ENCODE data around the gene NOXO1.
"Not testable (repeated sequence)": the region's sequence is repeated elsewhere in the genome, so short reads cannot be mapped to it uniquely, and the experiment has no call there.

NOXO1 gene

GRCh38 chr16:1960665-1961630, 20.3 kb downstream of the NOXO1 start:
- peak; percentile 46 for DNase-seq

GRCh38 chr16:1959269-1960039, 21.8 kb downstream of the NOXO1 start, which contains the start of gene NDUFB10:
Gene NDUFB10, plus strand, starts transcription at chr16:1959538. Its CDS starts 87 bp downstream, at chr16:1959625.
- DNase-seq: peak; percentile 90

GRCh38 chr16:1958715-1959268, 22.5 kb downstream of the NOXO1 start:
- no peak for DNase-seq

- DNase-seq: not testable (repeated sequence)
Measured at GRCh38 chr16:1958143-1958491, 23.2 kb downstream of the NOXO1 start.

GRCh38 chr16:1957434-1958142, 23.7 kb downstream of the NOXO1 start:
- not testable (repeated sequence) for DNase-seq

- no peak for DNase-seq
Measured at GRCh38 chr16:1953734-1954133, 27.5 kb downstream of the NOXO1 start.

- DNase-seq: no peak
Measured at GRCh38 chr16:1950559-1950958, 30.7 kb downstream of the NOXO1 start.

- no peak for DNase-seq
Measured at GRCh38 chr16:1950047-1950446, 31.2 kb downstream of the NOXO1 start.

GRCh38 chr16:1949507-1949906, 31.8 kb downstream of the NOXO1 start:
- no peak for DNase-seq

- DNase-seq: no peak
Measured at GRCh38 chr16:1947369-1947670, 33.9 kb downstream of the NOXO1 start.

- no peak for DNase-seq
Measured at GRCh38 chr16:1946495-1947368, 34.5 kb downstream of the NOXO1 start.

GRCh38 chr16:1945559-1946391, 35.5 kb downstream of the NOXO1 start:
- DNase-seq: no peak

- no peak for DNase-seq
Measured at GRCh38 chr16:1944612-1945199, 36.6 kb downstream of the NOXO1 start.

GRCh38 chr16:1942810-1943726, 38.2 kb downstream of the NOXO1 start, which contains the start of gene MSRB1:
Gene MSRB1, minus strand, starts transcription at chr16:1943199. Its CDS starts 43 bp downstream, at chr16:1943156.
- peak; percentile 95 for DNase-seq

- DNase-seq: no peak
Measured at GRCh38 chr16:1942047-1942809, 39.0 kb downstream of the NOXO1 start.

- no peak for DNase-seq
Measured at GRCh38 chr16:1941162-1942046, 39.9 kb downstream of the NOXO1 start.

Measured in HCEC 1CT (cell line).